Measurements from ENCODE around the gene CLEC4F.

DNA sequence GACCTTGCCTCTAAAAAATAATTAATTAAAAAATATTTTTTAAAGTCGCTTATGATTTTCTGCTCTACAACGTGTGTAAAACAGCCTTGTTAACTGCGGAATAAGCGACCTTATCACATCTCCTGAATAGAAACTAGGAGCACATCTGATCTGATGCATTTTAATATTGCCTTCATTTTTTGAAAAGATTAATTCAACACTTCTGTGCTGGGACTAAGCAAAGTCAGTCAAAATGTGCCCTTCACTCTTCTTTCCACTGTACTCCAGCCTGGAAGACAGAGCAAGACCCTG, 12.6 kb downstream of the CLEC4F start:
- TF ChIP-seq, protein P1, sequence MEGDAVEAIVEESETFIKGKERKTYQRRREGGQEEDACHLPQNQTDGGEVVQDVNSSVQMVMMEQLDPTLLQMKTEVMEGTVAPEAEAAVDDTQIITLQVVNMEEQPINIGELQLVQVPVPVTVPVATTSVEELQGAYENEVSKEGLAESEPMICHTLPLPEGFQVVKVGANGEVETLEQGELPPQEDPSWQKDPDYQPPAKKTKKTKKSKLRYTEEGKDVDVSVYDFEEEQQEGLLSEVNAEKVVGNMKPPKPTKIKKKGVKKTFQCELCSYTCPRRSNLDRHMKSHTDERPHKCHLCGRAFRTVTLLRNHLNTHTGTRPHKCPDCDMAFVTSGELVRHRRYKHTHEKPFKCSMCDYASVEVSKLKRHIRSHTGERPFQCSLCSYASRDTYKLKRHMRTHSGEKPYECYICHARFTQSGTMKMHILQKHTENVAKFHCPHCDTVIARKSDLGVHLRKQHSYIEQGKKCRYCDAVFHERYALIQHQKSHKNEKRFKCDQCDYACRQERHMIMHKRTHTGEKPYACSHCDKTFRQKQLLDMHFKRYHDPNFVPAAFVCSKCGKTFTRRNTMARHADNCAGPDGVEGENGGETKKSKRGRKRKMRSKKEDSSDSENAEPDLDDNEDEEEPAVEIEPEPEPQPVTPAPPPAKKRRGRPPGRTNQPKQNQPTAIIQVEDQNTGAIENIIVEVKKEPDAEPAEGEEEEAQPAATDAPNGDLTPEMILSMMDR (IDR thresholded peaks at IDR 0.05; ENCODE audit: insufficient read depth, low read depth, low read length) = no peak
- TF ChIP-seq EZH2 (IDR thresholded peaks at IDR 0.05; ENCODE audit: insufficient read depth, low read length) = no peak

Measured in astrocyte (in vitro differentiated cells and primary cell).